Neutrophil (primary cell): Measurements from ENCODE around the gene RHPN2.
"Not testable (repeated sequence)": the region's sequence is repeated elsewhere in the genome, so short reads cannot be mapped to it uniquely, and the experiment has no call there.

Experiments
- H3K27ac ChIP-seq: fragments of 200-600 bp; sonication (generic); 2 replicates; pipeline ENCODE4 v1.5.1; 2016; ENCODE audit warnings: mild to moderate bottlenecking, moderate library complexity
- H3K27me3 ChIP-seq: fragments of 200-600 bp; sonication (generic); 2 replicates; pipeline ENCODE4 v1.6.0; 2016; ENCODE audit warnings: mild to moderate bottlenecking
- H3K36me3 ChIP-seq: fragments of 200-600 bp; sonication (generic); 2 replicates; pipeline ENCODE4 v1.5.1; 2017
- H3K4me1 ChIP-seq, 2 experiments: fragments of 200-600 bp in 1 of 2; sonication (generic) in 1 of 2; 1 replicate in 1 of 2; 2 replicates in 1 of 2; pipeline versions ENCODE4 v1.5.1 to v1.6.1; 2013 to 2016; ENCODE audit warnings: low read depth in 1 of 2, low read length in 1 of 2, mild to moderate bottlenecking in 1 of 2, moderate library complexity in 1 of 2; ENCODE audit not compliant: control insufficient read depth in 1 of 2, insufficient read depth in 1 of 2
- H3K4me3 ChIP-seq, 2 experiments: fragments of 200-600 bp in 1 of 2; sonication (generic) in 1 of 2; 1 replicate in 1 of 2; 2 replicates in 1 of 2; pipeline ENCODE4 v1.5.1; 2013 to 2016; ENCODE audit warnings: low read depth in 1 of 2, low read length in 1 of 2, mild to moderate bottlenecking in 1 of 2, moderate library complexity in 1 of 2
- H3K9me3 ChIP-seq: fragments of 200-600 bp; sonication (generic); 2 replicates; pipeline ENCODE4 v1.5.1; 2016
- CTCF ChIP-seq: fragments of 200-600 bp; sonication (generic); IDR thresholded peaks from 2 replicates; pipeline ENCODE4 v1.5.1; 2016; ENCODE audit warnings: antibody characterized with exemption

The RHPN2 gene

GRCh38 chr19:32966750-32967149, 97.9 kb downstream of the RHPN2 start:
- TF ChIP-seq CTCF, result no peak
- no peaks in the 10 kb centered on the region for H3K9me3 ChIP-seq
- H3K4me1 ChIP-seq, result peaks cover 5 to 9% of the 10 kb centered on the region in 2 experiments
- no peaks in the 10 kb centered on the region for H3K27me3 ChIP-seq
- peaks cover 9% of the 10 kb centered on the region for H3K36me3 ChIP-seq
- no peak overlapping the region for H3K4me3 ChIP-seq
- H3K27ac ChIP-seq, result no peak overlapping the region

GRCh38 chr19:32945260-32945659, 119.4 kb downstream of the RHPN2 start:
- Histone ChIP-seq H3K4me1 (no peaks in the 10 kb centered on the region), H3K9me3 (no peaks in the 10 kb centered on the region), H3K27me3 (no peaks in the 10 kb centered on the region), H3K36me3 (peaks cover 41% of the 10 kb centered on the region), H3K27ac (no peak overlapping the region), H3K4me3 (no peak overlapping the region)
- TF ChIP-seq CTCF, result no peak

- H3K4me1 ChIP-seq, H3K27me3 ChIP-seq, H3K9me3 ChIP-seq, H3K27ac ChIP-seq, H3K4me3 ChIP-seq: not testable (repeated sequence)
- H3K36me3 ChIP-seq, result peaks cover 42% of the 10 kb centered on the region
Observed at GRCh38 chr19:32941273-32941672, 123.4 kb downstream of the RHPN2 start.

- TF ChIP-seq CTCF, result no peak
- Histone ChIP-seq H3K36me3 (peaks cover 36% of the 10 kb centered on the region), H3K4me1 (no peaks in the 10 kb centered on the region), H3K27me3 (no peaks in the 10 kb centered on the region), H3K9me3 (no peaks in the 10 kb centered on the region), H3K27ac (no peak overlapping the region), H3K4me3 (no peak overlapping the region)
Observed at GRCh38 chr19:32936065-32936464, 128.6 kb downstream of the RHPN2 start.

GRCh38 chr19:32935629-32936028, 129.1 kb downstream of the RHPN2 start:
- no peaks in the 10 kb centered on the region for H3K27me3 ChIP-seq
- TF ChIP-seq CTCF, result no peak
- H3K4me1 ChIP-seq, result no peaks in the 10 kb centered on the region
- no peak overlapping the region for H3K4me3 ChIP-seq
- peaks cover 38% of the 10 kb centered on the region for H3K36me3 ChIP-seq
- no peaks in the 10 kb centered on the region for H3K9me3 ChIP-seq
- H3K27ac ChIP-seq, result no peak overlapping the region

GRCh38 chr19:32933571-32933970, 131.1 kb downstream of the RHPN2 start:
- H3K9me3 ChIP-seq, result no peaks in the 10 kb centered on the region
- H3K27me3 ChIP-seq, result no peaks in the 10 kb centered on the region
- TF ChIP-seq CTCF, result no peak
- no peak overlapping the region for H3K4me3 ChIP-seq
- H3K36me3 ChIP-seq, result peaks cover 49% of the 10 kb centered on the region
- H3K4me1 ChIP-seq, result no peaks in the 10 kb centered on the region
- no peak overlapping the region for H3K27ac ChIP-seq
